HPDE6-E6E7 (cell line): ENCODE measurements around the gene ALDH1B1.
"Not testable (repeated sequence)": the region's sequence is repeated elsewhere in the genome, so short reads cannot be mapped to it uniquely, and the experiment has no call there.

Experiments
- DNase-seq: peaks from one replicate; pipeline ENCODE4 v3.0.0; 2011; ENCODE audit warnings: missing footprints; ENCODE audit errors: extremely low spot score

Gene ALDH1B1

DNA sequence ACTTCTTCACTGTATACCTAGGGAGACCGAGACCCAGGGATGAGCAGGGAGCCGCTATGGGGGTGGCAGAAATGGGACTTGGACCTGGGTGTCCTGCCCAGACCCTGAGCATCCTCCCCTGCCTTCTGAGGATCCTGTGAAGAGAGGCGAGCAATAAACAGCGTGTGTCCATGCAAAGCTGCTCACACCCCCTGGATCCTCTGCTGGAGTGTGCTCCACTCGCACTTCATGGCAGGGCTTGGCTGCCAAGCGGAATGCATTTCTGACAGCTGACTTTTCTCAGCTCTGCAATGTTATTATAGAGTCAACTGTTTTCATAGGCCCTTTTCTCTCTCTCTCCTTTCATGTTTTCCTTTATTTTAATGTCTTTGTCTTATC, 31.0 kb upstream of the ALDH1B1 start:
- DNase-seq: no peak

DNA sequence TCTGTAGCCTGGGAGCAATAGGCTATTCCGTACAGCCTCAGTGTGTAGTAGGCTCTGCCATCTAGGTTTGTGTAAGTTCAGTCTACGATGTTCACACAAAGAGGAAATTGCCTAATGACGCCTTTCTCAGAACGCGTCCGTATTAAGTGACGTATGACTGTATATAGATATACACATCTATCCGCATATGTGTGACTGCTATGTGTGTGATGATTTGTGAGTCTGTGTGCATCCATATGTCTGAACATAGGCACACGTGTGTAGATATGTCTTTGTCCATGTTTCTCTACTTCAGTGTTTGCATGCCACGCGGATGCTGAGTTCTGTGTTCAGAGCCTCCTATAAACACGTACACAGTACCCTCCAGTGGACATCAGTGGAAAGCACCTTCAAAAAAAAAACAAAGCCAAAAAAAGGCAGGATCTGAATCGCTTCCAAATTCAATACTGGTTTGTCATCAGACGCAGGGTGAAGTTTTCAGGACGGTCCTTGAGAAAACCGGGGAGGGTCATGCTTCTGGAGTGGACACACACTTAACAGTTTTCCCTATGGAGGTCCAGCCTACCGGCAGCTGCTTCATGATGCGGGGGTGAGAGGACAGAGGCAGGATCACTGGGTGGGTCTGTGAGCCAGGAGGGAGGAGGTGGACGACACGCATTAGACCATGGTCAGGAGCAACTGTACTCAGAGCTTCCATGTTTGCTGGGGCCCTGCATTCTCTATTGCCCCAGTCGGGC, 29.5 kb upstream of the ALDH1B1 start:
- DNase-seq: peak; percentile 54

DNA sequence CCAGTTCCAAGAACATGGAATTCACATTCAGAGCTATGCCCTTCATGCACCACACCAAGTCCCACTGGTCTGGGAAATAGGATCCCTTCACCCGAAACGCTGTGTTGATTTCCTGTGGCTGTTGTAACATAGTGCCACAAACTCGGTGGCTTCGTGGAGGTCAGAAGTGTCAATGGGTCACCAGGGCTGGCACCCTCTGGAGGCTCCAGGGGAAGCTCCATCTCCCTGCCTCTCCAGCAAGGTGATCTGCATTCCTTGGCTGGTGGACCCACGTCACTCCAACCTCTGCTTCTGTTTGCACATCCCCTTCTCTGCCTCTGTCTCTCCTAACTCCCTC, 28.9 kb upstream of the ALDH1B1 start:
- no peak for DNase-seq

DNA sequence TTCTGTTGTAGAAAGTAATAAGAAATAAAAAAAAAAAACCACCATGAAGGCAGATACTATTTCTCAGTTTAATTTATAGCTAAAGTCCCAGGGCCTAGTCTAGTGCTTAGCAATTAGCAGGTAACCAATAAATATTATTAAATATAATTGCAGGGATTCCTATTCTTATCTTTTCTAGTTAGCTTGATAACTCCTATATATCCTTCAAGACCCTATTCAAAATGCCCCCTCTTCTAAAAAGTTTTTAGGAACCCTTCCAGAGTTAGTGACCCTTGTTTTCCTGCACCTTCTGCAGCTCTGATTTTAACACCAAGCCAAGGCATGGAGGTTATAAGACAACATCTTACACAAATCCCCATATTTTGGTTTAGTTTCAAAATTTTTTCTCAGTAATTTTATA, 24.6 kb upstream of the ALDH1B1 start:
- DNase-seq: no peak

DNA sequence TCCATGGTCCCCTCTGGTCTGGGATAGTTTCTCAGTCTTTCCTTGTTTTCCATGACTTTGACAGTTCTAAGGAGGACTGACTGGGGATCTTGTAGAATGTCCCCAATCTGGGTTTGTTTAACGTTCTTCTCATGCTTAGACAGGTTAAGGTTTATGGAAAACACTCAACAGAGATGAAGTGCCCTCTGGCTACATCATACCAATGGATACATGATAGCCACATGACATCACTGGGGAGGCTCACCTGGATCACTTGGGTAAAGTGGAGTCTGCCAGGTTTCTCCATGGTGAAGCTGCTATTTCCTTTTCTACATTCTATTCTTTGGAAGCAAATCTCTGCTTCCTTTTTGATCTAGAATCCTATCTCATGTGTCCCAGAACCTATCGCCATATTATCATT, 23.8 kb upstream of the ALDH1B1 start:
- DNase-seq: no peak

DNA sequence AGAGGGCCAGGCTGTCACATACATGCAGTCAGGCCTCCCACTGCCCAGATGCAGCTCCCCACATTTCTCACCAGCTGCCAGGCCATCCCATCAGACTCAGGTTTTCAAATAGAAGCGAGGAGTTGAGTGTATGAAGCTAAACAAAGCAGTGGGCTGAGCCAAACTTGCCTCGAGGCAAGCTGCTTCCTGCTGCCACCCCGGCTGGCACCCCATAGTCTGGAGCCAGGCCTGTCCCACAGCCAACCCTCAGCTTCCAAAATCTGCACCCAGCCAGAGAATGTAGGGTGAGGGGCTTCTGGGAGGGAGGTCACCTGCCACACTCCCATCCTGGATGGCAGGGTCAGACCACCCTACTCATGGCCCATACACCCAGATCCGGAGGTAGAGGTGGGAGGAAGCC, 22.3 kb upstream of the ALDH1B1 start:
- DNase-seq: no peak

DNA sequence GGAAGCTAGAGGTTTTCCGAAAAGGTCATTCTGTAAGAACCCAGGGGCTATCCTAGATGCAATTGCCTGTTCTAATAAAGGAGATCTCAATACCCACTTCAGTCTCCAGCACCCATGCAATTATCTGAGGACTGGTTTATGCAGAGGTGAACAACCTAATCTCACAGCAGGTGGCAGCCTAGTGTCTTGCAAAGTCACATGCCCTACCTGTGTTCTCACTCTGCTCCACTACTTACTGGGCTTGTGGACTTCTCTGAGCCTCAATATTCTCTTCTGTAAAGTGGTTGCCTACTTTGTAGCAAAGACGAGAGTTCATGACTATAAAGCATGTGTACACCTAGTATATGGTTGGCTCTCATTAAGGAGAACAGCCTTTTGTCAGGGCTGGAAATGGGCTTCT, 21.0 kb upstream of the ALDH1B1 start:
- DNase-seq: peak; percentile 72

DNA sequence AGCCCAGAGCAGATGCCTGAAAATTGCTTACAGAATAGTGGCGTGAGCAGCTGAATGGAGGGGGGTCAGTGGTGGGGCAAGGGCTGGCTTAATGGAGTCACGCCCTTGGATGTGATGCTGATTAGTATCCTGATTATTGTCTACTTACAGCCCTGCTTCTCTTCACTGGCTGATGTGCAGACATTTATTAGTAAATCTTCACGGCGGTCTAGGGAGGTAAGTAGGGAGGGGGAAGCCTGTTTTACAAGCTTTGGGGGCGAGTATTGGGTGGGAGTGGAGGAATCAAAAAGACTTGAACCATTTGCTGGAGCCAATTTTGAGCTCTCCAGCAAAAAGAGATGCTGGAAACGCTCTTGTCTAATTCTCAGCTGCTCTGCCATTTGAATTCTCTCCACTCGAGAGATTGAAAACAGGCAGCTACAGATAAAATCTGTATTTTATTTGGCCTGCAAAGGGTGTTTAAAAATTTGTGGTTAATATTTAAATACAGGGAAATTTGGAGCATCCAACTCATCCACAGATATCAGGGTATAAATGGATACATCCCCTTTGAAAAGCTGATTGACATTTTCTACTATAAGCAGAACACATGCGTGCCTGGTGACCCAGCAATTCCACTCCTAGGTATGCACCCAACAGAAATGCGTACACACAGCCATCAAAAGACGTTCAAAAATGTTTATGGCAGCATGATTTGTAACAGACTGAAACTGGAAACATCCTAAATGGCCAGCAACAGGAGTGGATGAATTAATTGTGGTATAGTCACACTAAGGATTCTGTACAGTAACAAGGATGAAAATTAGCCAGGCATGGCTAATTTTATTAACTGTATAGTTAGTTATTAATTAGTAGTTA, 19.5 kb upstream of the ALDH1B1 start:
- no peak for DNase-seq

DNA sequence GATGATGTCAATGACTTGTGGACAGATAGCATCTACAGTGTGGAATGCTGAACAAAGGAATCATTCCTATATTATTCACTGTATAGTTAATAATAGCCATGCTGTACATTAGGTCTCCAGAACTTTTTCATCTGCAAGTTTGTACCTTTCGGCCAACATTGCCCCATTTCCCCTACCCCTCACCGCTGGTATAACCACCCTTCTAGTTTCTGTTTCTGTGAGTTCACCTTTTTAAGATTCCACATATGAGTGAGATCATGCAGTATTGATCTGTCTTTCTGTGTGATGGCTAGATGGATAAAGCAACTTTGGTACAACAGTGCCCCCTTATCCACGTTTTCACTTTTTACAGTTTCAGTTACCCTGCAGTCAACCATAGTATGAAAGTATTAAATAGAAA, 18.8 kb upstream of the ALDH1B1 start:
- DNase-seq: no peak

DNA sequence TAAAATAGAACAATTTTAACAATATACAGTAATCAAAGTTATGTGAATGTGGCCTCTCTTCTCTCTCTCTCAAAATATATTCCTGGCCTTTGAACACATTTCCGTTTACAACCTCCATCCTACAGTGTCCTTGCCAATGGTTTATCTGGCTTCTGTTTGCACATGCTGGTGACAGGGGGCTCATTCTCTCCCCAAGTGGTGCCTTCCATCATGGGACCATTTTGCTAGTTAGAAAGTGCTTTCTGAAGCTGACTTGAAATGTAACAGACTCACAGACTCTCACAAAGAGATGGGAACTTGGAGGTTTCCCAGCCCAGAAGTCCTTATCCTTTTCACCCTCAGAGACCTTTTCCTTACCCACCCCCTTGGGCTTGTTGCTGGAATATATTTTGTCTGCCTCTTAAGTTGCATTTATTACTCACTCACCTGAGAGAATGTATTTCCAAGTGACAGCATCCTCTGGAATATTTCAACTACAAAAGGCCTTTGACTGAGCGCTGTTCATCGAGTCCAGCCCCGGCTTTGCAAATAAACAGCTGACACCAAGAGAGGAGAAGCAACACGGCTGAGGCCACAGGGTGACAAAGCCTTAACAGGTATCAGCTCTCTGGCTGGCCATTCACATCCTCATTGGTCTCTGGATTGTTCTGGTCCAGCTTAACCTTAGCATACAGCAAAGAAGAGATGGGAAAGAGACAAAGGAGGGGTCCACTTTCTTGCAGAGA, 17.5 kb upstream of the ALDH1B1 start:
- DNase-seq: no peak

DNA sequence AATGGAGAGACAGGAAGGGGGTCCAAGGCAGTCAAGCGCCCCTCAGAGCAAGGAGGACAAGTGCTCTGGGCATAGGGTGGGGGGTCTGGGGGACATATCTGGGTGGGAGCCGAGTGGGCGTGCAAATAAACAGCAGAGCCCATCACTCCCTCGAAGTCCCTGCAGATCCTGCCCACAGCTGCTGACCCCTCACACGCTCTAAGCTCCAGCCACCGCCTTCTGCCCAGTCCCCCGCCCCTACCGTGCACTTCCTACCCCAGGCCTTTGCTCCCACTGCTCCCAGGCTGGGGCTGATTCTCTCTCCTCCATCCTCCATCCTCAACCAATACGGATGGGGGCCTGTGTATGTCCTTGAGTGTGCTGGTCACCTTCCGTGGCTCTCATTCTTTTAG, 16.9 kb upstream of the ALDH1B1 start:
- DNase-seq: no peak

DNA sequence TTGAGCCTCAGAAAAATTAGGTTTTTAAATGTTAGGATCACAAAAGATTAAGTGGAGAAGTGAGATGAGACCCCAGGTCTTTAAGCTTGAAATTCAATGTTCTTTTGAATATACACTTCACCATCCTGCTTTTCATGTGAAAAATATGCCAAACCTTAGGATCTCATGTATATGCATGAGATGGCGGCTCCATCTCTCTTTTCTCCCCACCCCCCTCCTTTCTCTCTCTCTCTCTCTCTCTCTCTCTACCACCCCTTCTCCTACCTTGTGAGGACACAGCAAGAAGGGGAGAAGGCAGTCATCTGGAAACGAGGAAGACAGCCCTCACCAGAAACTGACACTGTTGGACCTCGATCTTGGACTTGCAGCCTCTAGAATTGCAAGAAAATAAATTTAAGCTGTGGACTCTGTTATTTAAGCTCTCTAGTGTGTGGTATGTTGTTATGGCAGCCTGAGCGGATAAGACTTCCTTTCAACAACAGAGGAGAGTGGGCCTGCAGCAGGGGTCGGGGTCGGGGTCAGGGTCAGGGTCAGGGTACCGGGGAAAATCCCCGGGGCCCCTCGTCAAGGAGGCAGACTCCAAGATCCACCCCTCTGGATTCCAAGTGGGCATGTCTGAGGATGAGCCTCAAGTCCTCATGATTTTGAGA, 16.4 kb upstream of the ALDH1B1 start:
- DNase-seq: no peak

DNA sequence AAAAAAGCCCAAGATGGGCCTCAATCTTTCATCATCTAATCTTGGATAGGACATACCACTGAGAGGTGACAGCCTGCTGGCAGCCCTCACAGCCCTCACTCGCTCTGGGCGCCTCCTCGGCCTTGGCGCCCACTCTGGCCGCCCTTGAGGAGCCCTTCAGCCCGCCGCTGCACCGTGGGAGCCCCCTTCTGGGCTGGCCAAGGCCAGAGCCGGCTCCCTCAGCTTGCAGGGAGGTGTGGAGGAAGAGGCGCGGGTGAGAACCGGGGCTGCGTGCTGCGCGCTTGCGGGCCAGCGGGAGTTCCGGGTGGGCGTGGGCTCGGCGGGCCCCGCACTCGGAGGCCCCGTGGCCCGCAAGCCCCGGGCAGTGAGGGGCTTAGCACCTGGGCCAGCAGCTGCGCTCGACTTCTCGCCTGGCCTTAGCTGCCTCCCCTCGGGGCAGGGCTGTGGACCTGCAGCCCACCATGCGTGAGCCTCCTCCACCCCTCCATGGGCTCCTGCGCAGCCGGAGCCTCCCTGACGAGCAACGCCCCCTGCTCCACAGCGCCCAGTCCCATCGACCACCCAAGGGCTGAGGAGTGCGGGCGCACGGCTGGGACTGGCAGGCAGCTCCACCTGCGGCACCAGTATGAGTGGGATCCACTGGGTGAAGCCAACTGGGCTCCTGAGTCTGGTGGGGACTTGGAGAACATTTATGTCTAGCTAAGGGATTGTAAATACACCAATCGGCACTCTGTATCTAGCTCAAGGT, 15.0 kb upstream of the ALDH1B1 start:
- not testable (repeated sequence) for DNase-seq

DNA sequence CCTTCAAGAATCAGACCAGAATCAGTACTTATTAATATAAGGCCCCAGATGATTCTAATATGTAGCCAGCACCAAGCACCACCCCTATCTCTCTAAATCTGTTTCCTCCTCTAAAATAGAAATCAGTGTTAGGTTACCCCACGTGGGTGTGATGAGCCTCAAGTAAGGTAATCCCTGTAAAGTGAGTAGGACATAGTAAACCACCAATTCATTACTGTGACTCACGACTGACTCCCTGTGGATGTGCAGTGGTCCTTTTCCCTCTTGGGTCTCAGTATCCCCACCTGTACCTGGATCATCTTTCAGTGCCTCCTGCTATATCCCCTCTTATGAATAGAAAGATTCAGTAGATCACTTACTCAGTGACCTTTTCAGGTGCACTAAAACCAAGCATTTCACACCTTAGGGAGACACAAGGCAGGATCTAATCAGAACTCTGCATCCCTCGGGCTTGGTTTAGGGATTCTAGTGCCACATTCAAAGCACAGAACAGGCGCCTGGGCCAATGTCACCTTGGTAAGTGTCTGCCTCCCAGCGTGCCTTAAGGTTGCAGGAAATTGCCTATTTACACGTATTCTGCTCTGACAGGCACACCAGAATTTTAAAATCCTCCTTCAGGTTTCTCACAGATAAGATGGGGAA, 12.2 kb upstream of the ALDH1B1 start:
- DNase-seq: no peak

DNA sequence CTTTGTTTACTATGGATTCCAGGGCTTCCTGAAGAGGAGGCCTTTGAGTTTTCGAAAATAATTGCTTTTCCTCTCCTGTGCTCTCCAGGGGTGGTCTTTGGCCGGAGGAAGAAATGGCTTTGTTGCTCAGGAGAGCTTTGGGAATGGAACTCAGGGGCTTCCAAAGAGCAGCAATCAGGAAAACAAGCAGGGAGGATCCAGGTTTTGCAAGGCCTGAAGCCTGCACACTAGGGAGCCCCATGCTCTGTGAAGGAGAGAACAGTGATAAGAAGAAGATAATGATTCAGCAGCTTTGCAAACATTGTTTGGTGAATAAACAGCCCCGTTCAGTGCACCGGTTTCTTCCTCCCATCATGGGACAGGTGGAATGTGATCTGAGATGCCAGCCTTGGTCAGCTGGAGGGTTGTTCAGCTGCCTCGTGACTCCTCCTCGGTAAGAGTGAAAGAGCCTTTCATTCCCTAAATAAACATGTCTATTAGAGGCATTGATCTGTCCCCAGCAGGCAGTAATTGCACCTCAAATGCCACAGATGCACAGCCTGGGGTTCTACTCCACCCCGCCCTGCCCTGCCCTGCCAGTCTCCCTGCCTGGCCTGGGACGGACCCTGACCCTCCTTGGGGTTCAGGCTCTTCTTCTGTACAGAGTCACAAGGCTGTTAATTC, 11.5 kb upstream of the ALDH1B1 start:
- no peak for DNase-seq

DNA sequence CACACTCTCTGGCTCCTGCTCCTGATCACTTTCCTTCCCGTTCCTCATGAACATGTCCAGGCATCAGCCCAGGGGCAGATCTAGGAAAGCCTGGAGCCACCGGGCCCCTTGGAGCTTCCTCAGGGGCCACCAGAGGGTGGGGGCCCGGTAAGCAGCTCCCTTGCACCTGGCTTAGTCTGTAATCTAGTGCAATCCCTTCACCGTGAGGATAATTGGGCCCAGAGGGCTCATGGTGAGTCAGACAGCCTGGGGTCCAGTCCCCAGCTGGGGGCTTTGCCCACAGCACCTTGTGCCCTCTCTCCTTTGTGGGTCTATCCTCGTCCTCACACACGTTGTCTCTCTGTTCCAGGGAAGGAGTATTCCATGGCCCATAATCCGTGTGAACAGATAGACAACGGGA, 10.4 kb upstream of the ALDH1B1 start:
- no peak for DNase-seq

DNA sequence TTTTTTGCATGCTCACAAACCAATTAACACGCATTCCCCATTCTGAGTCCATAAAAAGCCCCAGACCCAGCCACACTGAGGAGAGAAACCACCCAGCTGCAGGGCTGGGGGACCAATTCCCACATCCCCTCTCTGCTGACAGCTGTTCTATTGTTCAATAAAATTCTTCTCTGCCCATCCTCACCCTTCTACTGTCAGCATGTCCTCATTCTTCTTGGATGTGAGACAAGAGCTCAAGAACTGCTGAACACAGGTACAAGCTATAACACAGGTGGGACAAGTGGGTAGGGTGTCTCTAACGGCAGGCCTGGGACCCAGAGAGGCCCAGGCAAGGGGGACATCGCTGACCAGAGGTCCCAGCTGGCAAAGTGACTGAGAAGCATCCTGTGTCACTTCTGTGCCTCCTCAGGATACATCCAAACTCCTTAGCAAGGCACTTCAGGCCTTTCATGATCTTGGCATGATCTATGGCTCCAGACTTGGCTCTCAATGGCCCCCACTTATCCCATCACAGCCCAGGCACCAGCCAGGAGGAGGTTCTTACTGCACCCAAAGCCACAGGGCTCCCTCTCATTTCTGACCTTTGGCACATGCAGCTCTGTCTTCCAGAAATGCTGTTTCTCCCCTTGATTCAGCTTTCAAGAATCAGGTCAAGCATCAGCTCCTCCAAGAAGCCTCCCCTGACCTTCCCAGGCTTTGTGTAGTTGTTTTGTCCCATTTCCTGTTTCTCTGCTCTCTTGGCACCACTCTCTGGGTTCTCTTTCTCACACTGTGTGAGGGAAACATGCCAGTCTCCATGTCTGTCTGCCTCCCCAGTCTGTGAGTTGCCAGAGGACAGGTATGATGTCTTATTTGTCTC, 7.3 kb upstream of the ALDH1B1 start:
- no peak for DNase-seq

DNA sequence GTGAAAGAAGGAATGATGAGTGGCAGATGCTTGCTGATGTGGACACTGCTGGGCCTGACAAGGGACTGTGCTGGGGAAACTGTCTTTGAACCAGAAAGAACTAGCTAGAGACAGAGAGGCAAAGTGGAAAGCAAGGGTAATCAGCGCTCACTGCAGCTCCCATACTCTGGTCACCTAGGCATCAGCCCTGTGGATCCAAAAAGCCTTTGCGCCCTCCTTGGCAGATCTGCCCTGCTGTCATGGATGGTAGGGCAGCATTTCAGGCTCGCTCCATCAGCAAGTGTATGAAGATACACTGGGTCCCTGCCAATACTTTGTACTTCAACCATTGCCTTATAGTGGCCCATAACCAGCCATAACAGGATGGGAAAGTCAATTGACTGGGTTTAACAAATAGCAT, 6.6 kb upstream of the ALDH1B1 start:
- DNase-seq: no peak

DNA sequence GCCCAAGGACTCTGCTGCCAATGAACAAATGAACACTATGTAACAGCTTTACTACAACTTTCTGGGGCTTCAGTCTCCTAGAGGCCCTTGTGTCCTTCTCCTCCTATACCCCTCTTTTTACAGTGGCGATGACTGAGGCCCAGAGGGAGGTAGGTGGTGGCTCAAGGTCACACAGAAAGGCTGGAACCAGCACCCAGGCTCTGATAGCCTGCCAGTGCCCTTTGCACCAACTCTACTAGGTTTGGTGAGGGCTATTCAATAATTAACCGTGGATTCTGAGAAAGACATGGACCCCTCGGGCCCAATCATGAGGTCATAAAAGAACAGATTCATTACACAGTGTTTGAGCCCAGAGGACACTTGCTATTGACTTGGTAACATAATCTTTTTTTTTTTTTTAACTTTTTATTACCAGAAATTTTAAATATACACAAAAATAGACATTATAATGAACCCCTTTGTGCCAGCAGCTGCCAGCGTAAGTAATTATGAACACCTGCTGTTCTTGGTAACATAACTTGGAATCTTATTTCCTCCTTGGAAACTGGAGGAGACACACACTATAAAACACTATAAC, 6.1 kb upstream of the ALDH1B1 start:
- no peak for DNase-seq
